Measurements from ENCODE around the gene WNT5A.
"Not testable (repeated sequence)": the region's sequence is repeated elsewhere in the genome, so short reads cannot be mapped to it uniquely, and the experiment has no call there.

Gene WNT5A

GRCh38 chr3:55519019-55519418 lies 31.9 kb upstream of the WNT5A start:
- H3K4me3 ChIP-seq (ENCODE audit: low read length), result no peak overlapping the region
- peaks cover 54% of the 10 kb centered on the region for H3K27me3 ChIP-seq (replicated peaks; ENCODE audit: control insufficient read depth, insufficient read depth, low read length)
- no peak overlapping the region for H3K9ac ChIP-seq (ENCODE audit: low read length)
- DNase-seq (ENCODE audit: low read depth), result peak; percentile 71
- H3K36me3 ChIP-seq (ENCODE audit: control insufficient read depth, insufficient read depth, low read length, severe bottlenecking), result no peaks in the 10 kb centered on the region
- H3K9me3 ChIP-seq (ENCODE audit: control insufficient read depth, low read length), result no peaks in the 10 kb centered on the region
- H3K4me1 ChIP-seq (ENCODE audit: control insufficient read depth, insufficient read depth, low read length), result peaks cover 31% of the 10 kb centered on the region

- H3K9me3 ChIP-seq (ENCODE audit: control insufficient read depth, low read length), result no peaks in the 10 kb centered on the region
- H3K4me3 ChIP-seq (ENCODE audit: low read length), result no peak overlapping the region
- peaks cover 30% of the 10 kb centered on the region for H3K4me1 ChIP-seq (ENCODE audit: control insufficient read depth, insufficient read depth, low read length)
- no peak overlapping the region for H3K9ac ChIP-seq (ENCODE audit: low read length)
- DNase-seq (ENCODE audit: low read depth), result peak; percentile 15
- peaks cover 49% of the 10 kb centered on the region for H3K27me3 ChIP-seq (replicated peaks; ENCODE audit: control insufficient read depth, insufficient read depth, low read length)
- no peaks in the 10 kb centered on the region for H3K36me3 ChIP-seq (ENCODE audit: control insufficient read depth, insufficient read depth, low read length, severe bottlenecking)
These were observed 31.3 kb upstream of the WNT5A start for GRCh38 chr3:55518451-55518850.

GRCh38 chr3:55516392-55517030 lies 29.4 kb upstream of the WNT5A start:
- H3K4me1 ChIP-seq (ENCODE audit: control insufficient read depth, insufficient read depth, low read length), result peaks cover 31% of the 10 kb centered on the region
- peaks cover 37% of the 10 kb centered on the region for H3K27me3 ChIP-seq (replicated peaks; ENCODE audit: control insufficient read depth, insufficient read depth, low read length)
- H3K4me3 ChIP-seq (ENCODE audit: low read length), result no peak overlapping the region
- no peak for DNase-seq (ENCODE audit: low read depth)
- H3K9me3 ChIP-seq (ENCODE audit: control insufficient read depth, low read length), result no peaks in the 10 kb centered on the region
- H3K9ac ChIP-seq (ENCODE audit: low read length), result no peak overlapping the region
- H3K36me3 ChIP-seq (ENCODE audit: control insufficient read depth, insufficient read depth, low read length, severe bottlenecking), result no peaks in the 10 kb centered on the region

- Histone ChIP-seq H3K9ac (ENCODE audit: low read length) (no peak overlapping the region), H3K27me3 (replicated peaks; ENCODE audit: control insufficient read depth, insufficient read depth, low read length) (peaks cover 38% of the 10 kb centered on the region), H3K4me1 (ENCODE audit: control insufficient read depth, insufficient read depth, low read length) (peaks cover 25% of the 10 kb centered on the region), H3K36me3 (ENCODE audit: control insufficient read depth, insufficient read depth, low read length, severe bottlenecking) (no peaks in the 10 kb centered on the region), H3K4me3 (ENCODE audit: low read length) (no peak overlapping the region), H3K9me3 (ENCODE audit: control insufficient read depth, low read length) (no peaks in the 10 kb centered on the region)
- DNase-seq (ENCODE audit: low read depth), result no peak
These were observed 28.6 kb upstream of the WNT5A start for GRCh38 chr3:55515550-55516246.

- DNase-seq (ENCODE audit: low read depth), result no peak
- Histone ChIP-seq H3K4me3 (ENCODE audit: low read length) (no peak overlapping the region), H3K36me3 (ENCODE audit: control insufficient read depth, insufficient read depth, low read length, severe bottlenecking) (no peaks in the 10 kb centered on the region), H3K4me1 (ENCODE audit: control insufficient read depth, insufficient read depth, low read length) (peaks cover 25% of the 10 kb centered on the region), H3K27me3 (replicated peaks; ENCODE audit: control insufficient read depth, insufficient read depth, low read length) (peaks cover 41% of the 10 kb centered on the region), H3K9me3 (ENCODE audit: control insufficient read depth, low read length) (no peaks in the 10 kb centered on the region), H3K9ac (ENCODE audit: low read length) (no peak overlapping the region)
These were observed 27.9 kb upstream of the WNT5A start for GRCh38 chr3:55514962-55515361.

GRCh38 chr3:55512571-55513343 lies 25.7 kb upstream of the WNT5A start:
- Histone ChIP-seq H3K4me3 (ENCODE audit: low read length) (peak overlapping the region; percentile 7), H3K36me3 (ENCODE audit: control insufficient read depth, insufficient read depth, low read length, severe bottlenecking) (no peaks in the 10 kb centered on the region), H3K27me3 (replicated peaks; ENCODE audit: control insufficient read depth, insufficient read depth, low read length) (peaks cover 47% of the 10 kb centered on the region), H3K9ac (ENCODE audit: low read length) (peak overlapping the region; percentile 9), H3K9me3 (ENCODE audit: control insufficient read depth, low read length) (no peaks in the 10 kb centered on the region), H3K4me1 (ENCODE audit: control insufficient read depth, insufficient read depth, low read length) (peaks cover 19% of the 10 kb centered on the region)
- DNase-seq (ENCODE audit: low read depth), result no peak

- Histone ChIP-seq H3K9ac (ENCODE audit: low read length) (peak overlapping the region; percentile 9), H3K36me3 (ENCODE audit: control insufficient read depth, insufficient read depth, low read length, severe bottlenecking) (no peaks in the 10 kb centered on the region), H3K27me3 (replicated peaks; ENCODE audit: control insufficient read depth, insufficient read depth, low read length) (peaks cover 54% of the 10 kb centered on the region), H3K4me3 (ENCODE audit: low read length) (peak overlapping the region; percentile 7), H3K9me3 (ENCODE audit: control insufficient read depth, low read length) (no peaks in the 10 kb centered on the region), H3K4me1 (ENCODE audit: control insufficient read depth, insufficient read depth, low read length) (peaks cover 19% of the 10 kb centered on the region)
- DNase-seq (ENCODE audit: low read depth), result peak; percentile 86
These were observed 24.9 kb upstream of the WNT5A start for GRCh38 chr3:55511895-55512570.

GRCh38 chr3:55508335-55508734 lies 21.2 kb upstream of the WNT5A start:
- no peaks in the 10 kb centered on the region for H3K9me3 ChIP-seq (ENCODE audit: control insufficient read depth, low read length)
- peaks cover 19% of the 10 kb centered on the region for H3K4me1 ChIP-seq (ENCODE audit: control insufficient read depth, insufficient read depth, low read length)
- peaks cover 43% of the 10 kb centered on the region for H3K27me3 ChIP-seq (replicated peaks; ENCODE audit: control insufficient read depth, insufficient read depth, low read length)
- H3K9ac ChIP-seq (ENCODE audit: low read length), result no peak overlapping the region
- H3K4me3 ChIP-seq (ENCODE audit: low read length), result no peak overlapping the region
- no peak for DNase-seq (ENCODE audit: low read depth)
- no peaks in the 10 kb centered on the region for H3K36me3 ChIP-seq (ENCODE audit: control insufficient read depth, insufficient read depth, low read length, severe bottlenecking)

GRCh38 chr3:55507808-55508207 lies 20.7 kb upstream of the WNT5A start:
- no peaks in the 10 kb centered on the region for H3K36me3 ChIP-seq (ENCODE audit: control insufficient read depth, insufficient read depth, low read length, severe bottlenecking)
- H3K4me1 ChIP-seq (ENCODE audit: control insufficient read depth, insufficient read depth, low read length), result peaks cover 14% of the 10 kb centered on the region
- no peaks in the 10 kb centered on the region for H3K9me3 ChIP-seq (ENCODE audit: control insufficient read depth, low read length)
- no peak overlapping the region for H3K9ac ChIP-seq (ENCODE audit: low read length)
- DNase-seq (ENCODE audit: low read depth), result no peak
- H3K4me3 ChIP-seq (ENCODE audit: low read length), result no peak overlapping the region
- peaks cover 43% of the 10 kb centered on the region for H3K27me3 ChIP-seq (replicated peaks; ENCODE audit: control insufficient read depth, insufficient read depth, low read length)

- no peaks in the 10 kb centered on the region for H3K9me3 ChIP-seq (ENCODE audit: control insufficient read depth, low read length)
- H3K9ac ChIP-seq (ENCODE audit: low read length), result no peak overlapping the region
- peaks cover 41% of the 10 kb centered on the region for H3K27me3 ChIP-seq (replicated peaks; ENCODE audit: control insufficient read depth, insufficient read depth, low read length)
- DNase-seq (ENCODE audit: low read depth), result no peak
- H3K4me3 ChIP-seq (ENCODE audit: low read length), result no peak overlapping the region
- no peaks in the 10 kb centered on the region for H3K36me3 ChIP-seq (ENCODE audit: control insufficient read depth, insufficient read depth, low read length, severe bottlenecking)
- H3K4me1 ChIP-seq (ENCODE audit: control insufficient read depth, insufficient read depth, low read length), result no peaks in the 10 kb centered on the region
These were observed 18.7 kb upstream of the WNT5A start for GRCh38 chr3:55505776-55506175.

GRCh38 chr3:55505102-55505501 lies 18.0 kb upstream of the WNT5A start:
- H3K36me3 ChIP-seq (ENCODE audit: control insufficient read depth, insufficient read depth, low read length, severe bottlenecking); H3K4me3 ChIP-seq (ENCODE audit: low read length); H3K9ac ChIP-seq (ENCODE audit: low read length); H3K9me3 ChIP-seq (ENCODE audit: control insufficient read depth, low read length); H3K4me1 ChIP-seq (ENCODE audit: control insufficient read depth, insufficient read depth, low read length): not testable (repeated sequence)
- peak; percentile 57 for DNase-seq (ENCODE audit: low read depth)
- peaks cover 36% of the 10 kb centered on the region for H3K27me3 ChIP-seq (replicated peaks; ENCODE audit: control insufficient read depth, insufficient read depth, low read length)
